NCI-H69 (cell line): Measurements from ENCODE around the gene ZBTB1.
"Not testable (repeated sequence)": the region's sequence is repeated elsewhere in the genome, so short reads cannot be mapped to it uniquely, and the experiment has no call there.

Experiments used
- DNase-seq: peaks from one replicate; lab custom pipeline; 2025; lab: John Stamatoyannopoulos, UW

The ZBTB1 gene

GRCh38 chr14:64496764-64497163 is 7.8 kb upstream of the ZBTB1 start:
- DNase-seq = no peak

DNA sequence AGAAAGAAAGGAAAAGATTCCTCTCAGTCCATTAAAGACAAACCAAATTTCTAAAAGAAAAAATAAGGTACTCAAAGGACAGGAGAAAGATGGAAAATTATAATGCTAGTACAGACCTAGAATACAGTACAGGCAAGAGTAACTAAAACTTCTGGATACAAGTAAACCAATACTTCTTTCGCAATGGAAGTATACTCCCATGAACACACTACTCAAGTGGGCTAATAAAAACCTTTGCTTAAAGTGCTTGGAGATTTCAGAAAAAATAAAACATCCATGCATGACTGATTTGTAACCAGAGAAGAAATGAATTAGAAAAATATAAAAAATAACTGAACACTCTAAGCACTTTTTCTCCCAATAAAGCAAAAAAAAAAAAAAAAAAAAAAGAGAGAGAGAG is 4.5 kb upstream of the ZBTB1 start:
- no peak for DNase-seq

DNA sequence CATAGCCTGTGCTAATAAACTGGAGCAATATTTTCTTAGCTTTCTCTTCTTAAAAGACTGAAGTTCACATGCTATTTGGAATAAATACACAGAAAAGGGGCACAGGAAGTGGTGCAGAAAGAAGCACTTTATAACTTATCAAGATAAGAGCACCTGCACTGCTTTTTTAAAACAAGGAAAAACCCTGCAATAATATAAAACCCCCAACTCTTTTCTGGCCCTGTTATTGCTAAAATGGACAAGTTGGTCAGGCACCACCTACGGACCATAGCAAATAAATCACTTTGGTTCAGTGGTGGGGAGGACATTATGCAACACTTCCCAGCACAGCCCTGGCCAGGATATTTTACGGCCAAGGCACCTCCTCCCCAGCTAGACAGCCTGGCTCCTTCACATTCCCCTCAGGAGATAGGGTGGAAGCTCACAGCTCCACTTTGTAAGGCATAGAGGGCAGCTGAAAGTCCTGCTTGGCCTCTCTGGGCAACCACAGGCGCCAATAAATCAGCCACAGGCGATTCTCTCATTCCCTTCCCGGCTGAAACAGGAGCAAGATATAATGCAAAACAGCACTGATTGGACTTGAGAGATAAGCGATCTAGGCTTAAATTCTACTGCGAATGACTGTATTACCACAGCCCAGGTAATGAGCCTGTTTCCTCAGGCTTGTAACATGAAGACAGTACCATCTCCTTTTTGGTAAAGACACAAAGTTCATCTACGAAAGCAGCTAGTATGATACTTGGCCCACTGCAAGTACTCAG is 3.0 kb upstream of the ZBTB1 start:
- DNase-seq = peak; percentile 91

DNA sequence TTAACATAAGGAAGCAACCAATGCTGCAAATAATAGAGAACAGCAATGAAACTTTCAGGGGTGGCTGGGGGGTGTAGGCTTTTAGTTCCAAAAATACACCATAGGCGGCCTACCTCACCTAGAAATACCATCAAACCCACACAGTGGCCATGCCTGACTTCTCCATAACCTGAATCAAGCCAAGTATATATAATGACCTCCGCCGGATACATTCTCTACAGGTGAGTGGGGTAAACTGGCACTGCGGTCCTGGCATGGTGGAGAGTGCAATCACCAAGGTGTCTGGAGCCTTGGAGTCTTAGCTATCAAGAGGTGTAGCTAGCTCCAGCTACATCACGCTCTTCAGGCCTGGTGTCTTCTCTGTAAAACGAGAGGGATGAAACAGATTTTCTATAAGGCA is 2.1 kb upstream of the ZBTB1 start:
- peak; percentile 75 for DNase-seq

DNA sequence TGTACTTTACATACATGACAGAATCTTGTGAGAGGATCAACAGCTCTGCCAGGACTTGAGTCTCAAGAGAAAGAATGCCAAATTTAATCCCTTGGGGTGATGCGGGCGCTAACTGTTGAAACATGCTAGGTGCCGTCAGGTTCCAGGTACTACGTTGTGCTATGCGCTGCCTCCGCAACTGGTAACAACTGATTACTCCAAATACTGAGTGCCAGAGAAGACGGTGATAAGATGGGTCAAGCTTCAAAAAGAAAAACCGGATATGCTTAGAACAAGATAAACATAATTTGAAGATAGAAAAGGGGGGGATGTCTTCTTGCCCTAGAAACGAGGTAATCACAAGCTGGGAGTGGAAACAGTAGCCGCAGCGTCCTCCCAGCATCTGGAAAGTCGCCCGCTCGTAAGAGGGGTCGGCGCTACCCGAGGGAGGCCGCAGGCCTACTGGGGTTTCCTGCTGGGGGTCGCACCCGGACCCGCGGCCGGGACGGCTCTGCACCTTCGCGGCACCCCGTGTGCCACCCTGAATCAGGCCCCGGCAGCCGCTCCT is 1.6 kb upstream of the ZBTB1 start:
- peak; percentile 78 for DNase-seq

GRCh38 chr14:64503434-64504309 is 898 bp upstream of the ZBTB1 start, which contains the start of gene ZBTB25:
Gene ZBTB25, minus strand, starts transcription at chr14:64503838. Its CDS starts 13,305 bp downstream, at chr14:64490533.
- DNase-seq = peak; percentile 97

- peak; percentile 95 for DNase-seq
These were observed 576 bp downstream of the ZBTB1 start for GRCh38 chr14:64504897-64505794.

- peak; percentile 29 for DNase-seq
These were observed 2.2 kb downstream of the ZBTB1 start for GRCh38 chr14:64506721-64507120.

DNA sequence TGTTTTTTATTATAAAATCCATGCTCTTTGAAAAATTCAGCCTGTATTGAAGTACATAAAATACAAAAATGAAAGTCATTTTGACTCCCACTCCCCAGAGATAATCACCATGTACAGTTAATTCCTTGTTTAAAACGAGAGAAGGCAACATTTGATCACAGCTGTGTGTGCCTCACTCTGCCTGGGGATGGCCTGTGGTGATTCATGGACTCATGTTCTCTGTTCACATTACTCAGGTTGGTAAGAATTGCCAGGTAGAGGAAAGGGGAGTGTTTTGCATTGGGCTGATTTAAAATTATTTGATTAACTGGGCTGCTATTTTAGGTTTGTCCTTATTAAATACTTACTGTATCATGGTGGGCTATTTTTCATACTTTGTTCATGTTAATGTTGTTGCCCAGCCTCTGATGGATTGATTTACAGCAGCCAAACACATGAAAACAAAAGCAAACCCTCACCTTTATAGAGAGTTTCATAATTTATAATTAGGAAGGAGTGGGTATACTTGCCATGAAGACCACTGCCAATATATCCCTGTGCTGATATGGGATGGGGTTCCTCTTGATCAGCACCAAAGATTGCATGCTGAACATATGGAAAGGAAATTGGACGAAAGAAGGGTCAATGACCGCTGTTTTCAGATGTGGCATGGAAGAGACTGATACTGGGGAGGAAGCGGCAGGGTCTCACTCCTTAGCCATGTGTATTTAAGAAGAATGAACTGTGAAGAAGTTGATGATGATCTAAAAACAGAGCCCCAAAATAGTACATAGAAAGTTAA is 3.0 kb downstream of the ZBTB1 start:
- DNase-seq = peak; percentile 73

GRCh38 chr14:64508215-64508776 is 3.7 kb downstream of the ZBTB1 start:
- DNase-seq = no peak

DNA sequence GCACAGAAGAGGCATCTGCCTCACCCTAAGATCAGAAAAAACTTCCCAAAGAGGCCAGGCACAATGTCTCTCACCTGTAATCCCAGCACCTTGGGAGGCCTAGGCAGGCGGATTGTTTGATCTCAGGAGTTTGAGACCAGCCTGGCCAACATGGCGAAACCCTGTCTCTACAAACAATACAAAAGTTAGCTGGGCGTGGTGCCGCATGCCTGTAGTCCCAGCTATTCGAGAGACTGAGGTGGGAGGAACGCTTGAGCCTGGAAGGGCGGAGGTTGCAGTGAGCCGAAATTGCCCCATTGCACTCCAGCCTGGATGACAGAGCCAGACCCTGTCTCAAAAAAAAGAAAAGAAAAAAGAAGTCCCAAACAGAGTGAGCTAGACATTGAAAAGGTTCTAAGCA is 4.5 kb downstream of the ZBTB1 start:
- no peak for DNase-seq

DNA sequence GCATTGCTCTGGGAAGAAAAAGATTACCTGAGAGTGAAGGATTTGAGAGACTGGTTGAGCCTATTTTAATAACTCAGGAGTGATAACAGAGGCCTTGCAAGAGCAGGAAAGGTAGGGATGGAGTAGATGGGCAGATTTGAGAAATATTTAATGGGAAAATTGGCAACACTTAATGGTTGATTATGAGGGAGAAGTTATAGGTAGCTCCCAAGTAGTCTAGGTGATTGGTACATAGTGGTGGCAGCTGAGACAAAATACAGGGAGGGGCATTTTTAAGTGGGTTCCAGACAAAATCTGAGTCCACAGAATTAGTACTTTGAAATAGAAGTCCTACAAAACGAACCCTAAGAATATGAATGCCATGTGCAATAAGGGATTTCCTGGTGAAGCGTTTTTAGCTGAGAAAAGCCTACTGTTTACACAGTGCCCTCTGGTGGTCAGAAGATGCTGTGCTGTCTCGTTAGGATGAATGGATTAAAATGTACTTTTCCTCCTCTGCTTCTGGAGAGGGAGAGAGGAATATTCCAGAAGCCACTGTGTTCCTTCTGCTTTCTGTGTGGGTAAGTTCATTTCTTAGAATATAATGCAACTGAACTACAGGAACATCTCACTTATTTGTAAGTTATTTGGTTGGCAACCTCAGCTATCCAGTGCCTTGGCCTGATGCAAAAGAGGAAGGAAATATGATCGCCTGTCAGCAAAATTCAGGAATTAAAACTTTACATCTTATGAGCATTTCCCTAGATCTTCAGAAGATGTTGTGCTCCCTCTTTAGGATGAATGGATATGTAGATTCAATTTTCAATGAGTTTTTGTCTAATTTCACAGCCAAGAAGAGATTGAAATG is 6.5 kb downstream of the ZBTB1 start:
- DNase-seq = peak; percentile 82

- DNase-seq = no peak
These were observed 8.7 kb downstream of the ZBTB1 start for GRCh38 chr14:64513271-64513670.

DNA sequence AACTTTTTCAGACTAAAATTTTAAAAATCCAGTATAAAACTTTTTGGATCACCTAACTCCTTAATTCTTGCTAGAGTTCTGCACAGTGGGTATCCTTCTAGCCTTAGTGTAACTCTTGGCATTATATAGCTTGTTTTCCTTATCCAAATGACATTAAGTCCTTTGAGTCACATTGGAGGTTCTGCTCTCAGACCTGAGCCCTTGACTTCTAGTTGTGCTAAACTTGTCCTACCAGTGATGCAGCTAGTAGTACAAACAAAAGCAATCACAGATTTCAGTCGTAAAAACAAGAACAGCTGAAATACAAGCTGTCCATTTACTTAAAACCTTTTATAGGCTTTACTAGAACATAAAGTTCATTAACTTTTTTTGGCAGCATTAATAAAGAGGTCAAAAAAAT is 10.5 kb downstream of the ZBTB1 start:
- DNase-seq = no peak

DNA sequence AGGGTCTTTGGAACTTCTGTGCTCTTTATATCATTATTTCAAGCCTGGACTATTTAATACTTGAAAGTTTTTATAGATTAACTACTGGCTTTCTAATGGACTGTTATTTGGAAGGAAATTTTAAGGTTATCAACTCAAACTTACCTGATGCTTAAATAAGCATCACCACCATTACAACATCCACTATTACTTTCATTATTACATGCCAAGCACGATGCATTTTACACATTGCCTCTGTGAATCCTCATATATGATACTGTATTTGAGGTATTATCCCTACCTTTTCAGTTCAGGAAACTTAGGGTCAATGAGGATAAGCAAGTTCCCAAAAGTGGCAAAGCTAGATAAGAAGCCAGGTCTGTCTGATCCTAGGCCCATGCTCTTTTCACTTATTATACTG is 12.4 kb downstream of the ZBTB1 start:
- no peak for DNase-seq

GRCh38 chr14:64517667-64518066 is 13.1 kb downstream of the ZBTB1 start:
- DNase-seq = not testable (repeated sequence)

DNA sequence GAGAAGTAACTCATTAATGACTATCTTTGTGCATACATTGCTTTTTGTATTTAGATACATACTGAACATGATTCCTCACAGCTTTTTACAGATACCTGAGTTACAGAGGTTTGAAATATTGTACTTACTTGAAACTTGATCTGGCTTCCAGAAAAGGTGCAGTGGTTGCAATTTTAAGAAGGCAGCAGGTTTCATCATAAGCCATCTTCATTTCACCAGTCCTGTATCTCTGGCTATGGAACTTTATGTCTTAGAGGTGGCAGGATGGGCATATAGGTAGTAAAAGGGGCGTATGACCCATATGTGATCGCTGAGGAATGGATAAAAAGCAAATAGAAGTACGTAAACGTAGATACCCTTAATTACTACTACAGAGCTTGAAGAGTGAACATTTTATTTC is 13.7 kb downstream of the ZBTB1 start:
- DNase-seq = peak; percentile 28

- no peak for DNase-seq
These were observed 16.1 kb downstream of the ZBTB1 start for GRCh38 chr14:64520699-64521098.

DNA sequence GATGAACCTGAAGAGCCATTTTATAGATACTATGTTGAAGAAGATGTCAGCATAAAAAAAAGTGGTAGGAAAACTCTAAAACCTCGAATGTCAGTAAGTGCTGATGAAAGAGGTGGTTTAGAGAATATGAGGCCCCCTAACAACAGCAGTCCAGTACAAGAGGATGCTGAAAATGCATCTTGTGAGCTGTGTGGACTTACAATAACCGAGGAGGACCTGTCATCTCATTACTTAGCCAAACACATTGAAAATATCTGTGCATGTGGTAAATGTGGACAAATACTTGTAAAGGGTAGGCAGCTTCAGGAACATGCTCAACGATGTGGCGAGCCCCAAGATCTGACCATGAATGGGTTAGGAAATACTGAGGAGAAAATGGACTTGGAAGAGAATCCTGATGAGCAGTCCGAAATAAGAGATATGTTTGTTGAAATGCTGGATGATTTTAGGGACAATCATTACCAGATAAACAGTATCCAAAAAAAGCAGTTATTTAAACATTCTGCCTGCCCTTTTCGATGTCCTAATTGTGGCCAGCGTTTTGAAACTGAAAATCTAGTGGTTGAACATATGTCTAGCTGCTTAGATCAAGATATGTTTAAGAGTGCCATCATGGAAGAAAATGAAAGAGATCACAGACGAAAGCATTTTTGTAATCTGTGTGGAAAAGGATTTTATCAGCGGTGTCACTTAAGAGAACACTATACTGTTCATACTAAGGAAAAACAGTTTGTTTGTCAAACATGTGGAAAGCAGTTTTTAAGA is 18.2 kb downstream of the ZBTB1 start:
- DNase-seq = no peak
